ENCODE measurements around the gene RPS6KA5. TPM values are rescaled to one million over a fixed set of nuclear protein-coding genes. Genes with fewer than 3 reads are reported as not detected.
"Not testable (repeated sequence)": the region's sequence is repeated elsewhere in the genome, so short reads cannot be mapped to it uniquely, and the experiment has no call there.

The RPS6KA5 gene
- total RNA-seq, 2 experiments from 2014 or later = 48.1 to 58.2 TPM

GRCh38 chr14:90990141-90990540 is 70.3 kb downstream of the RPS6KA5 start:
- H3K27ac Mint-ChIP-seq = no peak overlapping the region

DNA sequence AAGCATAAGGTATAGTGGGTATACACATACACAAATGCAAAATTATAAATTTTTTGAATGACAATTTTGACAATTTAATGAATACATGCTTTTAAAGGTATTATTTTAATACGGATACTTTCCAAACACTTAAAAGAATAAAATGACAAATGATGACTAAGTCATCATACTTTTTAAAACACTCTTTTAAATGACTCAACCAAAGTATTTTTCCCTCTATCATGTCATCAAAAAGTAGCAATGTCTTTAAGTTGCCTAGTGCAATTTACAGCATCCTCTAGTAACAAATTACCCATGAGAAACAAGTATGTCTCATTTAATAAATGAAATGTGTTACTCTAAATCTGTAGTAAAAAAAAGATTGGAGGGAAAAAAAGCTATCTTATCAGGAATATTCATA is 73.3 kb downstream of the RPS6KA5 start:
- DNase-seq = no peak
- Mint-ChIP-seq H3K4me1 (peaks cover 31% of the 10 kb centered on the region), H3K9me3 (ENCODE audit: low read depth) (no peaks in the 10 kb centered on the region), H3K4me3 (no peak overlapping the region), H3K27me3 (no peaks in the 10 kb centered on the region), H3K36me3 (peaks cover 44% of the 10 kb centered on the region), H3K27ac (no peak overlapping the region)
- no peak for ATAC-seq
- CTCF ChIA-PET = interaction anchor here (1.0 kb wide), 1 partner anchor 18 kb away, joined by 3 read pairs; no protein-coding TSS in a partner anchor

More at GRCh38 chr14:90990141-90990540, 70.3 kb downstream of the RPS6KA5 start:
- peaks cover 49% of the 10 kb centered on the region for H3K4me1 Mint-ChIP-seq
- ATAC-seq (no peak), DNase-seq (no peak)
- CTCF ChIA-PET = no interaction called here
- no peaks in the 10 kb centered on the region for H3K27me3 Mint-ChIP-seq
- no peaks in the 10 kb centered on the region for H3K9me3 Mint-ChIP-seq (ENCODE audit: low read depth)
- no peak overlapping the region for H3K4me3 Mint-ChIP-seq
- peaks cover 60% of the 10 kb centered on the region for H3K36me3 Mint-ChIP-seq

GRCh38 chr14:90986510-90986909 is 73.9 kb downstream of the RPS6KA5 start:
- DNase-seq = no peak
- Mint-ChIP-seq H3K9me3 (ENCODE audit: low read depth) (no peaks in the 10 kb centered on the region), H3K27me3 (no peaks in the 10 kb centered on the region), H3K36me3 (peaks cover 42% of the 10 kb centered on the region), H3K4me3 (no peak overlapping the region), H3K27ac (no peak overlapping the region), H3K4me1 (peaks cover 27% of the 10 kb centered on the region)
- ATAC-seq = no peak
- CTCF ChIA-PET = no interaction called here

DNA sequence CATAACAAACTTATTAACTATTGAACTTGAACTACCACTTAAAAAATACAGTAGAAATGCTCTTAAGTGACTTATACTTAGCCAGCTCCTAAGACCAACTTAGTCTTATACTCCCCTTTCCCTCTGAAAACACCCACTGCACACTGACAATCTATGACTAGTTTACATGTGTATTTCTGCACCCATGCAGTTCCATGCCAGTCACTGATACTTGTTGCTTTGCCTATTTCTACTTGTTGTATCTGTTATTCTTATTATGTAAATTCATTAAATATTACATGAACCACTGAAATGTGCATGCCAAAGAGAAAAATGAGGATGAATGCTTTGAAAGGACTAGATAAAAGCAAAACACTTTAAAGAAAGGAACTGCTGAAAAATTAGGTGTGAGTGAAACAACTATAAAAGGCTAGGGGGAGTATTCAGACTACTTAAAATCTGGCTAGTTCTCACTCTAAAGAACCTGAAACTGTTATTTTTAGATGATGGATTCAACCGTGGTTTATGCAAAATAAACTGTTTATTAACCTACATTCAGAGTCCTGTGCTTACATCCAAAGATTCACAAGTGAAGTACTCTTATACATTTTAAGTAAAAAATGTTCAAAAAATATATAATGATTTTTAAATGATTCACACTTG is 74.7 kb downstream of the RPS6KA5 start:
- Mint-ChIP-seq H3K4me1 (peaks cover 20% of the 10 kb centered on the region), H3K4me3 (no peak overlapping the region), H3K27ac (no peak overlapping the region), H3K27me3 (no peaks in the 10 kb centered on the region), H3K9me3 (ENCODE audit: low read depth) (no peaks in the 10 kb centered on the region), H3K36me3 (peaks cover 35% of the 10 kb centered on the region)
- CTCF ChIA-PET = no interaction called here
- ATAC-seq (no peak), DNase-seq (no peak)

DNA sequence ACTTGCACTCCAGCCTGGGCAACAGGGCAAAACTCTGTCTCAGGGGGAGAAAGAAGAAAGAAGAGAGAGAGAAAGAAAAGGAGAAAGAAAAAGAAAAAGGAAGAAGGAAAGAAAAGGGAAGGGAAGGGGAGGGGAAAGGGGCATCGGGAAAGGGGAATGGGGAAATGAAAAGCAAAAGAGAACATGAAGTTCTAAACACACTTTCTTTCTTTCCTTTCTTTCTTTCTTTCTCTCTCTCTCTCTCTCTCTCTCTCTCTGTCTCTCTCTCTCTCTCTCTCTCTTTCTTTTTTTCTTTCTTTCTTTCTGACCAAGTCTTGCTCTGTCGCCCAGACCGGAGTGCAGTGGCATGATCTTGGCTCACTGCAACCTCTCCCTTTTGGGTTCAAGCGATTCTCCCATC is 76.9 kb downstream of the RPS6KA5 start:
- Mint-ChIP-seq H3K9me3 (ENCODE audit: low read depth) (no peaks in the 10 kb centered on the region), H3K36me3 (peaks cover 28% of the 10 kb centered on the region), H3K27me3 (no peaks in the 10 kb centered on the region), H3K4me3 (no peak overlapping the region), H3K27ac (peak overlapping the region; percentile 43), H3K4me1 (peaks cover 9% of the 10 kb centered on the region)
- DNase-seq = no peak
- ATAC-seq = no peak
- CTCF ChIA-PET = interaction anchor here (1.6 kb wide), 1 partner anchor 130 kb away, joined by 3 read pairs; the partner anchor contains the start of gene DGLUCY

GRCh38 chr14:90981636-90982035 is 78.8 kb downstream of the RPS6KA5 start:
- peaks cover 31% of the 10 kb centered on the region for H3K36me3 Mint-ChIP-seq
- DNase-seq (no peak), ATAC-seq (no peak)
- no peak overlapping the region for H3K4me3 Mint-ChIP-seq
- CTCF ChIA-PET = interaction anchor here (1.1 to 1.5 kb wide), 2 partner anchors 24 to 79 kb away, joined by 3 to 4 read pairs; no protein-coding TSS in a partner anchor
- no peaks in the 10 kb centered on the region for H3K27me3 Mint-ChIP-seq
- H3K4me1 Mint-ChIP-seq = peaks cover 4% of the 10 kb centered on the region
- H3K9me3 Mint-ChIP-seq (ENCODE audit: low read depth) = no peaks in the 10 kb centered on the region
- H3K27ac Mint-ChIP-seq = no peak overlapping the region

DNA sequence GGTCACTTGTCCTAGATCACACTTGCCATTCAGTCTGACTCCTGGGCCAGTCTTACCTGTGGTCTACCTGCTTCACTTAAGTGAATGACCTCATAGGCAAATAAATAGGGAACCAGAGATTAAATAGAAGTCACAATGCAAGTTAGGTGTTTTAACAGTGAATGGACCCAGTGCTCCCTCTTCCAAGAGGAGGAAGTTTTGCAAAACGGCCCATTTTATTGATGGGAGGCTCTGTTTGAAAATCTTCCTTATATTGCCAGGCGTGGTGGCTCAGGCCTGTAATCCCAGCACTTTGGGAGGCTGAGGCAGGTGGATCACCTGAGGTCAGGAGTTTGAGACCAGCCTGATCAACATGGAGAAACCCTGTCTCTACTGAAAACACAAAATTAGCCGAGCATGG is 79.8 kb downstream of the RPS6KA5 start:
- not testable (repeated sequence) for H3K27me3 Mint-ChIP-seq; H3K27ac Mint-ChIP-seq; DNase-seq; H3K9me3 Mint-ChIP-seq (ENCODE audit: low read depth); H3K4me1 Mint-ChIP-seq; ATAC-seq; H3K4me3 Mint-ChIP-seq
- peaks cover 39% of the 10 kb centered on the region for H3K36me3 Mint-ChIP-seq
- CTCF ChIA-PET = interaction anchor here (1.2 to 1.5 kb wide), 3 partner anchors 11 to 78 kb away, joined by 4 read pairs; no protein-coding TSS in a partner anchor

DNA sequence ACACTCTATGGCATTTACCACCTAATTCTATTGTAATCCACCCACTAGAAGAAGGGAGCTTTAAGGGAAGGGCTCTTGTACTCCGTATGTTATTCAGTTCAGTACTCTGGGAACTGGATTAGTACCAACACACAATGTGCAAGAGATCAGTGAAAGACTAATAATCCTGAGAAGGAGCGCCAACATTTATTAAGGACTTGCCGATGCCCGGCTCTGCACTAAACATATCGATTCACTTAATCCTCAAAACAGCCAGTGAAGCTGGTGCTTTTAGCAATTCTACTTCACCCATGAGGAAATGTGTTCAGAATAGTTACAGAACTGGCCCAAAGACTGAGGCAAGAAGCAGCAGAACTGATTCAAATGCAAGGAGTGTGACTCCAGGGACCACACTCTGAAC is 80.9 kb downstream of the RPS6KA5 start:
- Mint-ChIP-seq H3K27ac (no peak overlapping the region), H3K9me3 (ENCODE audit: low read depth) (no peaks in the 10 kb centered on the region), H3K4me3 (no peak overlapping the region), H3K4me1 (peaks cover 2% of the 10 kb centered on the region), H3K27me3 (no peaks in the 10 kb centered on the region), H3K36me3 (peaks cover 45% of the 10 kb centered on the region)
- CTCF ChIA-PET = interaction anchor here (1.2 to 1.4 kb wide), 2 partner anchors 10 to 12 kb away, joined by 4 read pairs; no protein-coding TSS in a partner anchor
- ATAC-seq (no peak), DNase-seq (no peak)

- DNase-seq (no peak), ATAC-seq (no peak)
- CTCF ChIA-PET = no interaction called here
- Mint-ChIP-seq H3K27ac (no peak overlapping the region), H3K4me1 (peaks cover 12% of the 10 kb centered on the region), H3K27me3 (no peaks in the 10 kb centered on the region), H3K9me3 (ENCODE audit: low read depth) (no peaks in the 10 kb centered on the region), H3K4me3 (no peak overlapping the region), H3K36me3 (peaks cover 62% of the 10 kb centered on the region)
Measured at GRCh38 chr14:90976101-90976500, 84.3 kb downstream of the RPS6KA5 start.

DNA sequence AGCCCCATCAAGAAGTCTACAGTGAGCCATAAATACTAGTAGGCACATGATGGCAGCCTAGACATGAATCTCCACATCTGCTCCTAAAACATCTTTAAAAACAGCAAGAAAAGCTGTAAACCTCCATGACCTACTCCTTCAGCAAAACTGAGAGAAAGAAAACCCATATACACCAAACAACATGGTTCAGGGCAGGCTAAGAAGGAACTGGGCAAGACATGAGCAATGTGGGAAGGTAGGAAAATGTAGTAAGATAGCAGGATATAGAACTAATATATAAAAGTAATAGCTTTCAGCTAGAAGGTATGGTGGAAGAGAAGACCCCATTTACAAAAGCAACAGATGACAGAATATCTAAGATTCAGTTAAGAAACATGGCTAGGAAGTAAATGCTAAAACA is 88.8 kb downstream of the RPS6KA5 start:
- ATAC-seq (no peak), DNase-seq (no peak)
- Mint-ChIP-seq H3K27ac (no peak overlapping the region), H3K27me3 (no peaks in the 10 kb centered on the region), H3K36me3 (peaks cover 61% of the 10 kb centered on the region), H3K9me3 (ENCODE audit: low read depth) (no peaks in the 10 kb centered on the region), H3K4me3 (no peak overlapping the region), H3K4me1 (peaks cover 42% of the 10 kb centered on the region)
- CTCF ChIA-PET = interaction anchor here (1.0 to 1.3 kb wide), 2 partner anchors 15 to 46 kb away, joined by 3 read pairs; no protein-coding TSS in a partner anchor

GRCh38 chr14:90970167-90970600 is 90.3 kb downstream of the RPS6KA5 start:
- H3K27me3 Mint-ChIP-seq = no peaks in the 10 kb centered on the region
- CTCF ChIA-PET = interaction anchor here (0.8 to 1.8 kb wide), 8 partner anchors 8 to 148 kb away, joined by 3 to 6 read pairs (median 3); partner anchors contain the start of gene RPS6KA5
- H3K4me1 Mint-ChIP-seq = peaks cover 48% of the 10 kb centered on the region
- ATAC-seq (peak; percentile 91), DNase-seq (no peak)
- peak overlapping the region; percentile 66 for H3K4me3 Mint-ChIP-seq
- H3K36me3 Mint-ChIP-seq = peaks cover 60% of the 10 kb centered on the region
- peak overlapping the region; percentile 95 for H3K27ac Mint-ChIP-seq
- H3K9me3 Mint-ChIP-seq (ENCODE audit: low read depth) = no peaks in the 10 kb centered on the region

GRCh38 chr14:90969531-90970166 is 90.8 kb downstream of the RPS6KA5 start:
- ATAC-seq (peak; percentile 36), DNase-seq (no peak)
- peaks cover 48% of the 10 kb centered on the region for H3K4me1 Mint-ChIP-seq
- CTCF ChIA-PET = interaction anchor here (0.9 to 1.8 kb wide), 8 partner anchors 9 to 146 kb away, joined by 3 to 6 read pairs (median 3); partner anchors contain the start of gene RPS6KA5
- H3K27me3 Mint-ChIP-seq = no peaks in the 10 kb centered on the region
- peaks cover 57% of the 10 kb centered on the region for H3K36me3 Mint-ChIP-seq
- H3K27ac Mint-ChIP-seq = peak overlapping the region; percentile 95
- H3K4me3 Mint-ChIP-seq = peak overlapping the region; percentile 66
- no peaks in the 10 kb centered on the region for H3K9me3 Mint-ChIP-seq (ENCODE audit: low read depth)

GRCh38 chr14:90968025-90968424 is 92.4 kb downstream of the RPS6KA5 start:
- Mint-ChIP-seq H3K4me1 (peaks cover 48% of the 10 kb centered on the region), H3K27ac (no peak overlapping the region), H3K9me3 (ENCODE audit: low read depth) (no peaks in the 10 kb centered on the region), H3K27me3 (no peaks in the 10 kb centered on the region), H3K4me3 (no peak overlapping the region), H3K36me3 (peaks cover 58% of the 10 kb centered on the region)
- ATAC-seq (no peak), DNase-seq (no peak)
- CTCF ChIA-PET = interaction anchor here (2.0 kb wide), 1 partner anchor 12 kb away, joined by 4 read pairs; no protein-coding TSS in a partner anchor
